Loucy (cell line): Measurements from ENCODE around the gene EIPR1.

Experiments used
- EZH2phosphoT487 ChIP-seq: fragments of 200-600 bp; IDR thresholded peaks from 2 replicates; pipeline ENCODE4 v1.6.1; 2018; ENCODE audit warnings: antibody characterized with exemption, mild to moderate bottlenecking, moderate library complexity, borderline replicate concordance
- TF ChIP-seq, protein P1 (sequence below): fragments of 200-600 bp; sonication (generic); conservative IDR thresholded peaks from 2 replicates; pipeline ENCODE4 v1.5.1; 2014; ENCODE audit warnings: mild to moderate bottlenecking, antibody characterized with exemption, low read length

DNA sequence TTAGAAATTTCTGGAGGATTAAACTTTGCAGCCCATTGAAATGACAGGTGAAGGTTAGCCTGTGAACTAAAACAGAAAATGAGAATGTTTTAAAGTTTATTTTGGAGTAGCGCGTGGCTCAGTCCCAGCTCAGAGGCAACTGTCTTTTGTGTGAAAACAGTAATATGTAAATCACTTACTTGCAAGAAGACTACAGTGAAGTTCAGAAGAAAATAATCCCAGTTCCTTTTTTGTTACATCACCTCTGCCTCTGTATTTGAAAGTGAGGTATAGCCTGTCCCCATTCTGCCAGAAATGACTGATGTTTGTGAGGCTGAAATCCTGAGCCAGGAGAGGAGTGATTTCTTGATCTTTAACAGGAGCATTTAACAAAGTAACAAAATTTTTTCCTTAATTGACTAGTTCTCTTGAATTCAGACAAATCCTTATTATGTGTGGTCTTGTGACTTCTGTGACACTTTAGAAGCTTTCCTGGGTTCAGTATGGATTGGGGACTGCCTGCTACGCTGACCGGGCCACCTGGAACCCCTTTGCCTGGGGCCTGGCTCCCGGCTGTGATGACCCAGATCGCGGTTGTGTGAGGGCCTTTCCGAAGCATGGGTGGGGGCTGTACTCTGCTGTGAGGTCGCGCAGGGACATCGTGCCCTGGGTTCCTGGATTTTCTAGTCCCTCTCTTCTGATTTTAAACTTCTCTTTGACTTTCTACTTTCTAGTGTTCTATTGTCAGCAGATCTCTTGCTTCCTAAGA lies 26.1 kb upstream of the EIPR1 start:
- TF ChIP-seq, protein P1, sequence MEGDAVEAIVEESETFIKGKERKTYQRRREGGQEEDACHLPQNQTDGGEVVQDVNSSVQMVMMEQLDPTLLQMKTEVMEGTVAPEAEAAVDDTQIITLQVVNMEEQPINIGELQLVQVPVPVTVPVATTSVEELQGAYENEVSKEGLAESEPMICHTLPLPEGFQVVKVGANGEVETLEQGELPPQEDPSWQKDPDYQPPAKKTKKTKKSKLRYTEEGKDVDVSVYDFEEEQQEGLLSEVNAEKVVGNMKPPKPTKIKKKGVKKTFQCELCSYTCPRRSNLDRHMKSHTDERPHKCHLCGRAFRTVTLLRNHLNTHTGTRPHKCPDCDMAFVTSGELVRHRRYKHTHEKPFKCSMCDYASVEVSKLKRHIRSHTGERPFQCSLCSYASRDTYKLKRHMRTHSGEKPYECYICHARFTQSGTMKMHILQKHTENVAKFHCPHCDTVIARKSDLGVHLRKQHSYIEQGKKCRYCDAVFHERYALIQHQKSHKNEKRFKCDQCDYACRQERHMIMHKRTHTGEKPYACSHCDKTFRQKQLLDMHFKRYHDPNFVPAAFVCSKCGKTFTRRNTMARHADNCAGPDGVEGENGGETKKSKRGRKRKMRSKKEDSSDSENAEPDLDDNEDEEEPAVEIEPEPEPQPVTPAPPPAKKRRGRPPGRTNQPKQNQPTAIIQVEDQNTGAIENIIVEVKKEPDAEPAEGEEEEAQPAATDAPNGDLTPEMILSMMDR, result no peak
- no peak for TF ChIP-seq EZH2phosphoT487
